Testis (tissue), 2 donors: ENCODE results near the gene ANKRD11.

Experiments used
- POLR2A ChIP-seq: fragments of 450-650 bp; IDR thresholded peaks from one replicate; pipeline ENCODE4 v1.6.1; 2017; ENCODE audit warnings: antibody characterized with exemption, mild to moderate bottlenecking, moderate library complexity
- TF ChIP-seq, protein P1 (sequence below), 3 experiments: fragments of 450-650 bp in 2 of 3; fragments of 200-600 bp in 1 of 3; sonication (generic) in 1 of 3; IDR thresholded peaks; one replicate each; pipeline ENCODE4 v1.5.1; 2016 to 2019; ENCODE audit warnings: antibody characterized with exemption in 3 of 3, mild to moderate bottlenecking in 2 of 3, moderate library complexity in 1 of 3

DNA sequence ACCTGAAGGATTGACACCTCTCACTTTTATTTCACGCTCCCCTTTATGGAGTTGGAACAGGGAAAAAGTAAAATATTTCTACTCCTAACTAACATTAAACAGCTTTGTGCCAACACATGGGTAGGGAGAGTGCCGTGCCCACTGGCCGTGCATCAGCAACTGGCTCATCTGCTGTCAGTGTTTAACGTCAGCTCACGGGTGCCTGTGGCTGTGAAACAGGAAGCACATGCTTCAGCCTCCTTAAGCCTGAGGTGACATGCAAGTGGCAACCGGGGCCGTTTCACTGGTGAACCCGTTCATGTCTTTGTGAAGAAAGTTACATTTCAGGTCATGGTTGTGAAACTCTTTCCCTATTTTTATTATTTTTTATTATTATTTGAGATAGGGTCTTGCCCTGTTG lies 21.0 kb upstream of the ANKRD11 start:
- TF ChIP-seq POLR2A, result no peak
- TF ChIP-seq, protein P1, sequence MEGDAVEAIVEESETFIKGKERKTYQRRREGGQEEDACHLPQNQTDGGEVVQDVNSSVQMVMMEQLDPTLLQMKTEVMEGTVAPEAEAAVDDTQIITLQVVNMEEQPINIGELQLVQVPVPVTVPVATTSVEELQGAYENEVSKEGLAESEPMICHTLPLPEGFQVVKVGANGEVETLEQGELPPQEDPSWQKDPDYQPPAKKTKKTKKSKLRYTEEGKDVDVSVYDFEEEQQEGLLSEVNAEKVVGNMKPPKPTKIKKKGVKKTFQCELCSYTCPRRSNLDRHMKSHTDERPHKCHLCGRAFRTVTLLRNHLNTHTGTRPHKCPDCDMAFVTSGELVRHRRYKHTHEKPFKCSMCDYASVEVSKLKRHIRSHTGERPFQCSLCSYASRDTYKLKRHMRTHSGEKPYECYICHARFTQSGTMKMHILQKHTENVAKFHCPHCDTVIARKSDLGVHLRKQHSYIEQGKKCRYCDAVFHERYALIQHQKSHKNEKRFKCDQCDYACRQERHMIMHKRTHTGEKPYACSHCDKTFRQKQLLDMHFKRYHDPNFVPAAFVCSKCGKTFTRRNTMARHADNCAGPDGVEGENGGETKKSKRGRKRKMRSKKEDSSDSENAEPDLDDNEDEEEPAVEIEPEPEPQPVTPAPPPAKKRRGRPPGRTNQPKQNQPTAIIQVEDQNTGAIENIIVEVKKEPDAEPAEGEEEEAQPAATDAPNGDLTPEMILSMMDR (IDR thresholded peaks at IDR 0.05), result no peak
